ENCODE results near the gene ZCCHC17. TPM values are rescaled to one million over a fixed set of nuclear protein-coding genes. Genes with fewer than 3 reads are reported as not detected.

Gene ZCCHC17
- 20.9 and 25.5 TPM in 2 replicates for total RNA-seq

GRCh38 chr1:31296486-31297276 is at the start of gene ZCCHC17, which contains the start of gene SNRNP40:
TSS of gene ZCCHC17 (plus strand) at chr1:31297032. CDS start at chr1:31310099, 13,067 bp downstream.
TSS of gene SNRNP40 (minus strand) at chr1:31296788. CDS start at chr1:31296751, 37 bp downstream.

DNA sequence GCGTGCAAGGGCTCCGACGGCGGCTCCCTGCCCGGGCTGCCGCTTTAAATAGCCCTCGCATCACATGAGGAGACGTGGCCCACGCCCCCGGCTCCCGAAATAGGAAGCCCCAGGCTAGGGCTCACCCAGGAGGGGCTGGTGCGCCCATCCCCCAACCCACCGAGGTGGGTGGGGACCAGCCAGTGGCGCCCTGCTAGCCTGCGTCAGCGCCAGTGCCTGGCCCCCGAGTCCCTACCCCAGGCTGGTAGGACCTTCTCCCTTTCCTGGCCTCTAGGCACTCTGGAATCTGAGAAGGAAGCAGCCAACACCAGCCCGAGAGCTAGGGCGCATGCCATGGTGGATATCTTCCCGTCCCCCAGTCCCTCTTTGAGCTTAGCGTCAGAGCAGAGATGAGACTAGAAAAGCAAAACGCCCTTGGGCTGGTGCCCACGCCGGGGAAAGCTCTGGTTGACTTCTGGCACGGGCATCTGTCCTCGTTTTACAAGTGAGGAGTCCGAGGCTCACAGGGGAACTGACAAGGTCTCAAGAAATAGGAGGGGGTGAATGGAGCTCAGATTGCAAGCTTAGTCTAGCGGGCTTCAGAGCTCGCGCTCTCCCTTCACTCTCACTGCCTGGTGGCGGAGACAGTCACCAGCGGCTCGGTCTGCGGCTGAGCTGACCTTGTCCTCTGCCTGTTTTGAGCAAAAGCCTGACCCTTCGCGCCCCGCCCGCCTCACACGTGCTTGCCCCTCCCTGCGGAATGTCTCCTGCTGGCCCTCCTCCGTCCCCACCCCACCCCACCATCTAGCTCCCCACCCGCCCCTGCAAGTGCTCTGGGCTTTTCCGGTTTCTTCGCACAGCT is 76.4 kb downstream of the ZCCHC17 start, which contains the start of gene FABP3:
TSS of gene FABP3 (minus strand) at position 21 of the 841 bp plus-strand sequence. CDS start 62 bp downstream, outside the sequence.

DNA sequence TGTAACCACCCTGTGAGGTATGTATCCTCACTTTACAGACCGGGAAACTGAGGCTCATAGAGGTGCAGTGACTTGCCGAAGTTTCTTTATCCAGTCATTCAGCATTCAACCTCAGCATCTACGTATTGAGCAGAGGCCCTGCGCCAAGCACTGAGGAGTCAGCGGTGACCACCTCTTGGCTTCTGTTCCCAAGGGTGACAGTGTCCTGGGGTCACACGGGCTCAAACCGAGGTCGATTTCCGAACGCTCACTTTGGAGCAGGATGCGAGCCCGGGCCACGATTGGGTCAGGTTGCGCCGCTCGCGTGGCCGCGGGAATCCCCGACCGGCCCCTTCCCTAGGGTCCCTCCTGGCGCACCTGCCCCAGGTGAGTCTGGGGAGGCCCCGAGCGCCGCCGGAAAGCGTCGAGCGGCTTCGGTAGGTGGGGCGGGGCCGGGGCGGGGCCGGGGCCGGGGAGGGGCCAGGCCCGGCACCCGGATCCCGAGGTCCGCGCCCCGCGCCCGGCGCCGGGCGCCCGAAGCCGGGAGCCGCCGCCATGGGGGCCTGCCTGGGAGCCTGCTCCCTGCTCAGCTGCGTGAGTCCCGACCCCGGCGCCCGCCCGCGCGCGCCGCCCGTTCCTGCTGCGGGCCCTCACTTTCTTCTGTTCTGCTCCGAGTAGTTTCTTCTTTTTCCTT is 116.0 kb downstream of the ZCCHC17 start, which contains the start of gene SERINC2:
TSS of gene SERINC2 (plus strand) at position 482 of the 673 bp plus-strand sequence. CDS start at position 535, 53 bp downstream.

Other genes with a start within 250 kb of the ZCCHC17 start
- gene PUM1, start 231.3 kb upstream of the ZCCHC17 start, total RNA-seq, result 79.4 and 89.2 TPM in 2 replicates
- 0.24 TPM in 1 of 2 replicates, not detected in the other for gene NKAIN1, start 57.1 kb upstream of the ZCCHC17 start, total RNA-seq
- 59.1 and 67.0 TPM in 2 replicates for gene SNRNP40, start 244 bp upstream of the ZCCHC17 start, total RNA-seq
- 146 and 154 TPM in 2 replicates for gene FABP3, start 76.0 kb downstream of the ZCCHC17 start, total RNA-seq
- 4.9 and 8.5 TPM in 2 replicates for gene SERINC2, start 116.2 kb downstream of the ZCCHC17 start, total RNA-seq